Kidney (tissue), 14 donors: ENCODE measurements around the gene APOA1. TPM values are rescaled to one million over a fixed set of nuclear protein-coding genes. Genes with fewer than 3 reads are reported as not detected.

Experiments used
- DNase-seq, 5 donors: peaks; one replicate each; pipeline ENCODE4 v3.0.0-alpha.2; 2013 to 2020
- FAIRE-seq: peaks from 2 replicates; lab custom pipeline; 2012; peaks lifted over from hg19 to GRCh38; lab: Jason Lieb, UNC
- H3K27ac ChIP-seq, 2 donors: one replicate each; pipeline ENCODE4 v1.7.0; 2013; ENCODE audit warnings: low read depth in 2 of 2, low read length in 2 of 2, inconsistent platforms in 1 of 2
- H3K27me3 ChIP-seq: one replicate; pipeline ENCODE4 v1.7.1; 2013; ENCODE audit warnings: low read length, inconsistent platforms; ENCODE audit not compliant: control insufficient read depth, insufficient read depth
- H3K36me3 ChIP-seq, 3 donors: one replicate each; pipeline versions ENCODE4 v1.7.0 to v1.7.1; 2013; ENCODE audit warnings: low read length in 3 of 3, control low read depth in 1 of 3, inconsistent platforms in 1 of 3; ENCODE audit not compliant: insufficient read depth in 3 of 3, control insufficient read depth in 2 of 3
- H3K4me1 ChIP-seq, 3 donors: one replicate each; pipeline versions ENCODE4 v1.7.0 to v1.7.1; 2013; ENCODE audit warnings: low read length in 3 of 3, inconsistent platforms in 1 of 3, low read depth in 1 of 3; ENCODE audit not compliant: control insufficient read depth in 2 of 3, insufficient read depth in 2 of 3
- H3K4me3 ChIP-seq, 3 donors: one replicate each; pipeline versions ENCODE4 v1.7.0 to v1.8.1; 2013; ENCODE audit warnings: low read length in 3 of 3, control low read depth in 1 of 3, inconsistent platforms in 1 of 3
- H3K9ac ChIP-seq, 3 donors: one replicate each; pipeline versions ENCODE4 v1.7.0 to v1.7.1; 2013; ENCODE audit warnings: low read length in 3 of 3, control low read depth in 1 of 3, inconsistent platforms in 1 of 3
- H3K9me3 ChIP-seq, 3 donors: one replicate each; pipeline versions ENCODE4 v1.7.0 to v1.7.1; 2013; ENCODE audit warnings: low read length in 3 of 3, control low read depth in 1 of 3, inconsistent platforms in 1 of 3; ENCODE audit not compliant: control insufficient read depth in 2 of 3, insufficient read depth in 1 of 3
- intact Hi-C: fragments of 100-400 bp; cut with DNase I; formaldehyde crosslinking; loops from one replicate; pipeline ENCODE4 v1.11.1; 2022
- polyA plus RNA-seq: library from polyadenylated mRNA; stranded (reverse); fragments of 350-450 nt; fragmentation: Illumina TruSeq; extraction: RNeasy Lipid Tissue Mini Kit (QIAGEN cat#74804); gene quantifications from one replicate; pipeline ENCODE4 v1.2.3, GENCODE V29; 2014; ENCODE audit warnings: low read depth, low replicate concordance; ENCODE audit not compliant: insufficient read depth
- total RNA-seq: library from RNA; stranded (reverse); fragmentation: NEBNext Ultra II Directional; extraction: Animal tissue kit (Norgen Biotek cat#: 25700); gene quantifications from one replicate; pipeline ENCODE4 v1.2.1, GENCODE V29; 2021
- TF ChIP-seq, protein P1 (sequence below): IDR thresholded peaks from 3 replicates; pipeline ENCODE4 v1.5.1; 2012; ENCODE audit warnings: mild to moderate bottlenecking, moderate library complexity, borderline replicate concordance; ENCODE audit not compliant: insufficient read depth; ENCODE audit errors: extremely low read depth
- donor health status: control.
- donor health status: control.
- donor health status: control.
- donor health status: control.
- donor health status: control.
- donor health status: DM: yes; HTN: yes; CAD: no.
- donor health status: Normal renal cell carcinoma (clear cell type).

APOA1 gene
- total and polyA plus RNA-seq, 2 donors from 2014 or later, result 2.0 TPM; not detected in 1

DNA sequence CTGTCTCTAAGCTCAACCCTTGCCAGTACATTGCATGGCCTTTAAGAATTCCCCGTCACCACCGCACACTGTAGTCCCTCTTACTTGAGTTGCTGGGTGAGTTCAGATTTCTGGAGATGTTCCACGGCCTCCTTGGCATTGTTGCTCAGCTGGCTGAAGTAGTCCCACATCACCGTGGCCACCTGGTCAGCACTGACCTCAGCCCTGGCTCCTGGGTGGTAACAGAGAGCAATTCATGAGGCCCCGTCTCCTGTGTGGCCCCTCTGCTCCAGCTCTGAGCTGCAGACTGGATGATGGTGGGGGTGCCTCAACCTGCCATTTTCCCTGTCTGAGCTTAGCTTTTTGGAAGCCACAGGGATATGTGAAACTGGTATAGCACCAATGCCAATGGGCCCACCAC, 14.8 kb downstream of the APOA1 start:
- no peak overlapping the region for H3K9ac ChIP-seq
- H3K27ac ChIP-seq, result no peak overlapping the region
- H3K4me1 ChIP-seq, result no peaks in the 10 kb centered on the region
- no peak for FAIRE-seq
- no peak for DNase-seq
- H3K27me3 ChIP-seq, result no peaks in the 10 kb centered on the region
- H3K4me3 ChIP-seq, result no peak overlapping the region
- TF ChIP-seq, protein P1, sequence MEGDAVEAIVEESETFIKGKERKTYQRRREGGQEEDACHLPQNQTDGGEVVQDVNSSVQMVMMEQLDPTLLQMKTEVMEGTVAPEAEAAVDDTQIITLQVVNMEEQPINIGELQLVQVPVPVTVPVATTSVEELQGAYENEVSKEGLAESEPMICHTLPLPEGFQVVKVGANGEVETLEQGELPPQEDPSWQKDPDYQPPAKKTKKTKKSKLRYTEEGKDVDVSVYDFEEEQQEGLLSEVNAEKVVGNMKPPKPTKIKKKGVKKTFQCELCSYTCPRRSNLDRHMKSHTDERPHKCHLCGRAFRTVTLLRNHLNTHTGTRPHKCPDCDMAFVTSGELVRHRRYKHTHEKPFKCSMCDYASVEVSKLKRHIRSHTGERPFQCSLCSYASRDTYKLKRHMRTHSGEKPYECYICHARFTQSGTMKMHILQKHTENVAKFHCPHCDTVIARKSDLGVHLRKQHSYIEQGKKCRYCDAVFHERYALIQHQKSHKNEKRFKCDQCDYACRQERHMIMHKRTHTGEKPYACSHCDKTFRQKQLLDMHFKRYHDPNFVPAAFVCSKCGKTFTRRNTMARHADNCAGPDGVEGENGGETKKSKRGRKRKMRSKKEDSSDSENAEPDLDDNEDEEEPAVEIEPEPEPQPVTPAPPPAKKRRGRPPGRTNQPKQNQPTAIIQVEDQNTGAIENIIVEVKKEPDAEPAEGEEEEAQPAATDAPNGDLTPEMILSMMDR, result no peak
- H3K9me3 ChIP-seq, result no peaks in the 10 kb centered on the region
- H3K36me3 ChIP-seq, result no peaks in the 10 kb centered on the region
- intact Hi-C loops, result no loop called here

DNA sequence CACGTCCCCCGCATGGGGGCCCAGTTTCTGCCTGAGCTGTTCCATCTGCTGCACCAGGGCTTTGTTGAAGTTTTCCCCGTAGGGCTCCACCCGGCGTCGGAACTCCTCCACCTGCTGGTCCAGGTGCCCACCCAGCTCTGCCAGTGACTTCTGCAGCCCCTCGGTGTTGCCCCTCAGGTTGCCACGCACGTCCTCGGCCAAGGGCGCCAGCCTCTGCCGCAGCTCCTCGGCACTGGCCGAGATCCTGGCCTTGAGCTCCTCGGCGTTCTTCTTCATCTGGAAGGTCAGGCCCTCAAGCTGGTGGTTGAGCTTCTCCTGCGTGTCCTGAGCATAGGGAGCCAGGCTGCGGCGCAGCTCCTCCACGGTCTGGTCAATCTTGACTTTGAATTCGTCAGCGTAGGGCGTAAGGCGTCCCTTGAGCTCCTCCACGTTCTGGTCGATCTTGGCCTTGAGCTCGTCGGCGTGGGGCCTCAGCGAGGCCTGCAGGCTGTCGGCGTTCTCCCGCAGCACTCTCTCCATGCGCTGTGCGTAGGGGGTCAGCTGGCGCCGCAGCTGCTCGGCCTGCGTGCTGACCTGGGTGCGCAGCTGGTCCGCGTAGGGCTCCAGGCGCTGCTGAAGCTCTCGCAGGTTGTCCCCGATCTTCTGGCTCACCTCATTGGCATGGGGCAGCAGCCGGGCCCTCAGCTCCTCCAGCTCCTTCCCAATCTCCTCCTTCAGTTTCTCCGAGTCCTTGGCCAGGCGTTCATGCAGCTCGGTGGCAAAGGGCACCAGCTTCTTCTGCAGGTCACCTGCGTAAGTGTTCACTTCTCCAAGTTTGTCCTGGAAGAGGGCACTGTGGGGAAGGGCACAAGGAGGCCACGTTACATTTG, 16.1 kb downstream of the APOA1 start:
- Histone ChIP-seq H3K27me3 (no peaks in the 10 kb centered on the region), H3K36me3 (no peaks in the 10 kb centered on the region), H3K27ac (no peak overlapping the region), H3K4me1 (no peaks in the 10 kb centered on the region), H3K9ac (no peak overlapping the region), H3K9me3 (no peaks in the 10 kb centered on the region), H3K4me3 (no peak overlapping the region)
- no peak for DNase-seq
- intact Hi-C loops, result no loop called here
- no peak for FAIRE-seq
- TF ChIP-seq, protein P1, result no peak

DNA sequence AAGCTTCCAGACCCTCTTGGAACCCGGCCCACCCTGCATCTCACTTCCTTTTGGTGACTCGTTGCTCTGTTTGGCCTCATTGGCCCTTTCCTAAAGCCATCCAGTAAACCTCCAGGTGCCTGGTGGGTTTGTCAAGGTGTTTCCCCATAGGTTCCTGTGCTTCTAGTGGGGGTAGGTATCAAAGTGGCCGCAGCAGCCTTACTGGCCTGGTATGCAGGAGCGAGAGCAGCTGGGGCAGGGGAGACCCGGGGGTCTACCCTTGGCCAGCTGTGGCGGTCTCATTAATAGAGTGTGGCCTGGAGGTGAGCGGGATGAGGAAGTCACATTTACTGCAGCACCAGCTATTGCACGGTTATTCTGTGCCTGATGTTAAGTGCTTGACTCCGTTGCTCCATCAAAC, 18.4 kb downstream of the APOA1 start:
- TF ChIP-seq, protein P1, result no peak
- H3K36me3 ChIP-seq, result no peaks in the 10 kb centered on the region
- FAIRE-seq, result no peak

More for the DNA sequence above, 18.4 kb downstream of the APOA1 start:
- no peak for DNase-seq
- intact Hi-C loops, result no loop called here
- no peaks in the 10 kb centered on the region for H3K27me3 ChIP-seq
- H3K4me3 ChIP-seq, result no peak overlapping the region
- no peak overlapping the region for H3K27ac ChIP-seq
- no peaks in the 10 kb centered on the region for H3K4me1 ChIP-seq
- H3K9ac ChIP-seq, result no peak overlapping the region
- no peaks in the 10 kb centered on the region for H3K9me3 ChIP-seq
